ENCODE measurements around the gene FIP1L1.
A peak's percentile ranks its signal among the peaks of the same experiment; 100 is the strongest.

Gene FIP1L1

DNA sequence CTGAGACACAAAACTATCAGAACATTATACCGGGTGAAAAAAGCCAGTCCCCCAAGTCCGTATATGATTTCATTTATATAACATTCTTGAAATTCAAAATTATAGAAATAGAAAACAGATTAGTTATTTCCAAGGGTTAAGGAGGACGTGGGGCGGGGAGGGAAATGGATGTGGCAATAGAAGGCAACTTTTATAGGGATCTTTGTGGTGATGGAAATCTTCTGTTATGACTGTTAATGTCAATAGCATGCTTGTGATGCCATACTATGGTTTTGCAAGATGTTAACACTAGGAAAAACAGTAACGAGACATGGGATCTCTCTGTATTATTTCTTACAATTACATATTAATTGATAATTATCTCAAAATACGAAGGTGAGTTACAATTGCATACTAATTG, 117.4 kb downstream of the FIP1L1 start:
- DNase-seq (ENCODE audit: extremely low read depth, low read depth), result no peak
- TF ChIP-seq, protein P1, sequence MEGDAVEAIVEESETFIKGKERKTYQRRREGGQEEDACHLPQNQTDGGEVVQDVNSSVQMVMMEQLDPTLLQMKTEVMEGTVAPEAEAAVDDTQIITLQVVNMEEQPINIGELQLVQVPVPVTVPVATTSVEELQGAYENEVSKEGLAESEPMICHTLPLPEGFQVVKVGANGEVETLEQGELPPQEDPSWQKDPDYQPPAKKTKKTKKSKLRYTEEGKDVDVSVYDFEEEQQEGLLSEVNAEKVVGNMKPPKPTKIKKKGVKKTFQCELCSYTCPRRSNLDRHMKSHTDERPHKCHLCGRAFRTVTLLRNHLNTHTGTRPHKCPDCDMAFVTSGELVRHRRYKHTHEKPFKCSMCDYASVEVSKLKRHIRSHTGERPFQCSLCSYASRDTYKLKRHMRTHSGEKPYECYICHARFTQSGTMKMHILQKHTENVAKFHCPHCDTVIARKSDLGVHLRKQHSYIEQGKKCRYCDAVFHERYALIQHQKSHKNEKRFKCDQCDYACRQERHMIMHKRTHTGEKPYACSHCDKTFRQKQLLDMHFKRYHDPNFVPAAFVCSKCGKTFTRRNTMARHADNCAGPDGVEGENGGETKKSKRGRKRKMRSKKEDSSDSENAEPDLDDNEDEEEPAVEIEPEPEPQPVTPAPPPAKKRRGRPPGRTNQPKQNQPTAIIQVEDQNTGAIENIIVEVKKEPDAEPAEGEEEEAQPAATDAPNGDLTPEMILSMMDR (IDR thresholded peaks at IDR 0.05; ENCODE audit: low read depth, low read length), result no peak

- TF ChIP-seq, protein P1 (IDR thresholded peaks at IDR 0.05; ENCODE audit: low read depth, low read length), result peak; percentile 40
- peak; percentile 64 for DNase-seq (ENCODE audit: extremely low read depth, low read depth)
These were observed 120.2 kb downstream of the FIP1L1 start for GRCh38 chr4:53497487-53498244.

DNA sequence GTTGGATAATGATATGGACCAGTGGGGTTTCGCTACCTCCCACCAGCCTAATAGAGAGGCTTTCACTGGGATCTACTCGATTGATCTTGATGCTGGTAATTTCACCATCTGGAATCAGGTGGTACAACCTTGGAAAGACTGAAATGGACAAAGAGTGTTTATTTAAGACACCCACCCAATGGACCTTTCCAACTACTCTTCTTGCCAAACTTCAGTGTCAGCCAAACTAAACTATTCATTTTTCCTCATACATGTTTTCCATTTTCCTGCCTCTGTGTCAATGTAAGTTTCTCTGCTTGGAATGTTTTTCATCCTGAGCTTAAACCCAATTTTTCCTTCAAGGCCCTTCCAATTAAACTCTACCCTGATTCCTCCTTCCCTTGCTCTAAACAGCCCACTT, 121.3 kb downstream of the FIP1L1 start:
- TF ChIP-seq, protein P1 (IDR thresholded peaks at IDR 0.05; ENCODE audit: low read depth, low read length), result no peak

GRCh38 chr4:53499791-53500190, 122.3 kb downstream of the FIP1L1 start:
- TF ChIP-seq, protein P1 (IDR thresholded peaks at IDR 0.05; ENCODE audit: low read depth, low read length), result no peak
- no peak for DNase-seq (ENCODE audit: extremely low read depth, low read depth)

More for the DNA sequence above, 121.3 kb downstream of the FIP1L1 start:
- DNase-seq (ENCODE audit: extremely low read depth, low read depth), result no peak

GRCh38 chr4:53500546-53500945, 123.1 kb downstream of the FIP1L1 start:
- TF ChIP-seq, protein P1 (IDR thresholded peaks at IDR 0.05; ENCODE audit: low read depth, low read length), result no peak
- no peak for DNase-seq (ENCODE audit: extremely low read depth, low read depth)

DNA sequence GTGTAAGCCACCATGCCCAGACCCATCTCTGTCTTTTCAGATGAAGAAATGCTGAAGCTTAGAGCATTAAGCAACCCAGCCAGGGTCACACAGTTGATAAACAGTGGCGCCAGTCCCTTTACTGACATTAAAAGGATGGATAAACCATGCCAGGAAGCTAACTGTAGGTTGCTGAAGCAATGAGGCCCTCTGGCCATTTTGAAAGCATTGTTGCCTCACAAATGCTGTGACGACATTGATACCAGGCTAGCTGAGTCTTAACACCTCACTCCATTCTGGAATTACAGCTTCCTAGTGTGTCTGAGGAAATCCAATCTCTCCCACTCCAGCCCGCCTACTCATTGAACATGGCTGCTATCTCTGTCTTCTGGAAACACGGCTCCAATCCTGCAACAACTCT, 124.1 kb downstream of the FIP1L1 start:
- TF ChIP-seq, protein P1 (IDR thresholded peaks at IDR 0.05; ENCODE audit: low read depth, low read length), result no peak
- DNase-seq (ENCODE audit: extremely low read depth, low read depth), result no peak

- no peak for DNase-seq (ENCODE audit: extremely low read depth, low read depth)
- TF ChIP-seq, protein P1 (IDR thresholded peaks at IDR 0.05; ENCODE audit: low read depth, low read length), result no peak
These were observed 124.7 kb downstream of the FIP1L1 start for GRCh38 chr4:53502094-53502493.
